HG02938 (cell line): ENCODE data around the gene OTUD5.
"Not testable (repeated sequence)": the region's sequence is repeated elsewhere in the genome, so short reads cannot be mapped to it uniquely, and the experiment has no call there.

ENCODE experiments used
- ATAC-seq: cut with Tn5 transposase; IDR thresholded peaks from one replicate; pipeline ENCODE4 v1.9.1; 2021; ENCODE audit warnings: mild to moderate bottlenecking, moderate library complexity; ENCODE audit not compliant: unreplicated experiment

OTUD5 gene, protein sequence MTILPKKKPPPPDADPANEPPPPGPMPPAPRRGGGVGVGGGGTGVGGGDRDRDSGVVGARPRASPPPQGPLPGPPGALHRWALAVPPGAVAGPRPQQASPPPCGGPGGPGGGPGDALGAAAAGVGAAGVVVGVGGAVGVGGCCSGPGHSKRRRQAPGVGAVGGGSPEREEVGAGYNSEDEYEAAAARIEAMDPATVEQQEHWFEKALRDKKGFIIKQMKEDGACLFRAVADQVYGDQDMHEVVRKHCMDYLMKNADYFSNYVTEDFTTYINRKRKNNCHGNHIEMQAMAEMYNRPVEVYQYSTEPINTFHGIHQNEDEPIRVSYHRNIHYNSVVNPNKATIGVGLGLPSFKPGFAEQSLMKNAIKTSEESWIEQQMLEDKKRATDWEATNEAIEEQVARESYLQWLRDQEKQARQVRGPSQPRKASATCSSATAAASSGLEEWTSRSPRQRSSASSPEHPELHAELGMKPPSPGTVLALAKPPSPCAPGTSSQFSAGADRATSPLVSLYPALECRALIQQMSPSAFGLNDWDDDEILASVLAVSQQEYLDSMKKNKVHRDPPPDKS

DNA sequence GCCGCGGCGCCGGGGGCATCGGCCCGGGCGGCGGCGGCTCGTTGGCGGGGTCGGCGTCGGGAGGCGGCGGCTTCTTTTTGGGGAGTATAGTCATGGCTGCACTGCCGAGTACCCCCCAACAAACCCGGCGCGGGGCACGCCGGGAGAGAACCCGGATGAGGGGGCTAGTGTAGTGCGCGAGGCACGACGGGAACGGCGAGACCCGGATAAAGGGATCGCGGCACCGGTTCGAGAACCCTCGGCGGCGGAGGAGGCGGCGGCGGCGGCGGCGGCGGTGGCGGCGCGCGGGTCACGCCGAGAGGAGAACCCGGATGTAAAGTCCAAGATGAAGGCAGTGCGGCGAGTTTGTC, at the start of gene OTUD5:
OTUD5 (minus strand) TSS at position 131 of the 350 bp plus-strand sequence; CDS start at position 94, 37 bp downstream.
- peak; percentile 18 for ATAC-seq

DNA sequence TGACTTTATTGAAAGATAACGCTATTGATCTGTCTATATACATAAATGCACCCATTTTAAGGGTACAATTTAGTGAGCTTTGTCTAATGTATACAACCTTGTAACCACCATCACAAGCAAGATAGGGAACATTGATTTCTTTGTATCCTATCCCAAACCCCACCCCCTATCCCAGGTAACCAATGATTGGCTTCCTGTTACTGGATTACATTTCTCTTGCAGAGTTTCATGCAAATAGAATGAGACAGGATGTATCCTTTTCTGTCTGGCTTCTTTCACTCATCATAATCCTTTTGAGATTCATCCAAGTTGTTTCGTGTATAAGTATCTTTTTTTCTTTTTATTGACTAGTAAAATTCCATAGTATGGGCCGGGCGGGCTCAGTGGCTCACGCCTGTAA, 46.3 kb upstream of the OTUD5 start:
- no peak for ATAC-seq

DNA sequence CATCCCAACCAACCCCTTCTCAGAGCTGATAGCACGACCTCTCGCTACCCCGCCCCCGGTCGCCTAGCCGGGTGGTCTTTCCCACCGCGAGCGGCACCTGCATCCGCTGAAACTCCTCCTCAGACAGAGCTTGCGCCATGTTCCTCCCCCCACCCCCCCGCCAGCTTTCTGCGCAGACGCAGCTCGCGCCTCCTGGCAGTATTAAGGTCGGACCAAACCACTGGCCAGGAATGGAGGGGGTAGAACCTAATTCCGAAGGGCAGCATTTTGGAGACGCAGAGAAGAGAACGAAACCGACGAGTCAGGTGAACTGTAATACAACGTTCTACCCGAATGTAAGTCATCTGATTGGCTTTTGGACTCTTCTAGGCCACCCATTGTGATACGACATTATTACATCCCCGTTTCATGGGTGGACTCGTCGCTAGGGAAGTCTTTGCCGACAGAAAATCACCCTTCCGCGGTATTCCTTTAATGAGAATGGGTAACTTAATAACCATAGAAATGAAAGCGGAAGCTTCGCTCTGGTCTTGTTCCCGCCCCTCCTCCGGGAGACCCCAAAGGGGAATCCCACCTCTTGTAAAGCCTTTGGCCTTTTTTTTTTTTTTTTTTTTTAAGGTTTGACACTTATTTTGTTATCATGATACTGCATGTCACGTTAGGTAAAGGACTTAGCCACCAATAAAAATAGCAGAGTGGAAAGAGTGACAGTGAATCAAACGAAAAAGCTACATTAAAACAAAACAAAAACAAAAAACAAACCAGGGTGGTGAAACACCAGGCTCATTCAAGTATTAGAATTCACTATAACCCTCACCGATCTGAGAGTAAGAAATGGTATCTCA, 44.9 kb upstream of the OTUD5 start, which contains the start of gene GRIPAP1:
GRIPAP1 (minus strand) TSS at position 174 of the 845 bp plus-strand sequence; CDS start at position 139, 35 bp downstream.
- ATAC-seq: peak; percentile 79

- ATAC-seq: peak; percentile 39
Measured at GRCh38 chrX:49001521-49002090, 44.2 kb upstream of the OTUD5 start.

DNA sequence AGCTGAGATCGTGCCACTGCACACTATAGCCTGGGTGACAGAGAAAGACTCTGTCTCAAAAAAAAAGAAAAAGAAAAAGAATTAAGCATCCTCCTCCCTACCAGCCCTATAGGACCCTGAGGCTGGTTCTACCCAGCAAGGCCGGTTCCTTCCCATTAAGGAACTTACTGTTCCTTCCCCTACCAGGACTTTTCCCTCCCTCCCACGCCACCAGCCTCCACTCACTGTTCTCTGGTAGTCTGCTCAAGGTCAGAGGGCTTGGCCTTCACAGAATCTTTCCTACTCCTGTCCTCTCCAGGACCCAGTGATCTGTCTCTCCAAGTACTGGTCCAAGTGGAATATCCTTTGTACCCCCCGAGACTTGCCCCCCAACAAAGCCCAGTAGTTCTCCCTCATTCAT, 43.2 kb upstream of the OTUD5 start:
- no peak for ATAC-seq

DNA sequence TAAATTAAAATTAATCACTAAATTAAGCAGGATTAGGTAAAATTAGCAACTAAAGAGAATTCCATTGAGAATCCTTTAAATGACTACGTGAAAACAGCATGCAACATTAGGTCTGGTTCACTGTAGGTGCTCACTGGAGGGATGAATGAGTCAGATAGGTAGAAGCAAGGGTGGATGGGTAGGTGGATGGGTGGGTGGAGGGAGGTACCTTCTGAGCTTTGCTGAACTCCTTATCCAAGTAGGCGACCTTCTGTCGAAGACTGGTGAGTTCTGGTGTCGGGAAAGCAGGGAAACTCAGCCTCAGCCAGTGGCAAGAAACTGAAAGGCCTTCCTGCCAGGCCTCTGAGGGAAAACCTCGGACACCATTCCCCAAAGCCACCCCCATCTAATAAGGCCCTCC, 41.6 kb upstream of the OTUD5 start:
- no peak for ATAC-seq

- ATAC-seq: no peak
Measured at GRCh38 chrX:48998391-48998790, 41.0 kb upstream of the OTUD5 start.

DNA sequence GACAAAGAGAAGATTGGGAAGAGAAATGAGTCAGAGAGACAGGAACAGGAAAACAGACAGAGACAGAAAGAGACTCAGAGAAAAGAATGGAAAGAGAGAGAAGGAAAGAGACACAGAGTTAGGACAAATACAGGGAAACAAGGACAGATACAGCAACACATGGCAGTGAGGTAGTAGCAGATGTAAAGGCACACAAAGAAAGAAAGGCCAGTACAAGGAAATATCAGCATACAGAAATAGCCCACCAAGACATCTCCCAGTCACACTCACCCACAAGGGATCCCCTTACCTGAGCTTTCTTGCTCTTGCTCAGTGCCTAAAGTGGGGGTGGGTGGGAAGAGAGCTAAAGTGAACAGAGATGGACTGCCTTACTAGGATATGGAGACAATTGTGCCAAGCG, 40.5 kb upstream of the OTUD5 start:
- ATAC-seq: no peak

- ATAC-seq: no peak
Measured at GRCh38 chrX:48997455-48997854, 40.0 kb upstream of the OTUD5 start.

DNA sequence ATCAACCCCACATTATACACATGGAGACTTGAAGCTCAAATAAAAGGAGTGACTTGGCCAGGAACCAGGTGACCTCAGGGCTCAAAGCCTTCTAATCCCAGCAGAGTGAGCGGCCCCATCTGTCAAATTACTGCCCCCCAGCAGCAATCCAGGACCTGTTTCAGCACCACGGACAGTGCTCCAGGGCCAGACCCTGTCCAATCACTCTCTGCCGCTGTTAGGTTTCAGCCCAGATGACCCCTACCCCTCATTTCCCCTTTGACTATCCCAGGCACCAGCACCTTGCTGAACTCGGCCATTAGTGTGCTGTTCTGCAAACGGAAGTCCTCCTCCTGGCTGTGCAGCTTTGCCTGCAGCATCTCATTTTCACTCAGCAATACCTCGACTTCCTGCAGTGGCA, 39.6 kb upstream of the OTUD5 start:
- ATAC-seq: no peak

DNA sequence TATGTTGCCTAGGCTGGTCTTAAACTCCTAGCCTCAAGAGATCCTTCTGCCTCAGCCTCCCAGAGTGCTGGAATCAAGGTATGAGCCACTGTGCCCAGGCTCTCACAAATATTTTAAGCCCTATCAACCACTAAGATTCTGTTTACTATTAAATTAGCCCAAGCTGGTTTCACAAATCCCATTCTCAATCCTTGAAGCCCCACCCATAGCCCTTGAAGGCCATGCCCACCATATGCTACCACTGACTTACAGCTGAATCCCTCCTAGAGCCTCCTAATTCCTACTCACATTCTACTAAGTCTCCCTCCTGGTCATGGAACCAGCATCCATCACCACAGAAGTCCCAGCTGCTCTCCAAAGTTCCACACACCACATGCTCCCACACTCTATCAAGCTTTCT, 34.9 kb upstream of the OTUD5 start:
- ATAC-seq: no peak

DNA sequence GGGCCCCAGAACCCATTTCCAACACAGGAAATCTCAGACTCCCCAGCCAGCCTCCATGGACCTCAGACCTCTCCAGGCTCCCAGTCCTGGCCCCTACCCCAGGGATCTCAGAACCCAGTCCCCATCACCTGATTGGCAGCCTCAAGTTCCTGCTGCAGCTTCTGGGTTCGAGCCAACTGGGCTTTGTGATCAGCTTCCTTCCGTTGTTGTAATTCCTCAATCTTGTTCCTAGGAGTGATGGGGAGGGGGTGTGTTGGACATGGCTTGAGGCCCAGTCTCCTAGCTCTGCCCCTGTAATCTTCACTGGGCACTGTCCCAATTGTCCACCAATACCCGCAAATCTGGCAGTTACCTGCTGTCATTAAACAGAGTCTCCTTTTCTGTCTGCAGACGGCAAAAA, 32.1 kb upstream of the OTUD5 start:
- ATAC-seq: no peak

- ATAC-seq: no peak
Measured at GRCh38 chrX:48983896-48984295, 26.5 kb upstream of the OTUD5 start.

GRCh38 chrX:48983081-48983480, 25.7 kb upstream of the OTUD5 start:
- no peak for ATAC-seq

DNA sequence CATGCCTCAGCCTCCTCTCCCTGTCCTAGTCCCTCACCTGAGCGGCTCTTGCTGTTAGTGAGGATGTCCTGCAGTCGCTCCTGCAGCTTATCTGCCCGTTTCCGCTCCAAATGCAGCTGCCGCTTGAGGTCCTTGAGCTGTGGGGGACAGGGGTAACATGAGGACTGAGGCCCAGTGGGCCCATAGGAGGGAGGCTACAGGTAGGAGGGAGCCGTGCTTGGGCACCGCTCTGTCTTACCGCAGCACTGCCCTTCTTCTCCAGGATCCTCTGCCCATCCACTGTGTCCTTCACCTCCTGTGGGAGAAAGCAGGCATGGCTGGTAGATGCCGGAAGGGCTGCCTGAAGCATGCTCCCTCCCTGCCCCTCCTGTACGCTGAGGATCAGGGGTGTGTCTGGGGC, 23.8 kb upstream of the OTUD5 start:
- ATAC-seq: no peak

- not testable (repeated sequence) for ATAC-seq
Measured at GRCh38 chrX:48980341-48980740, 22.9 kb upstream of the OTUD5 start.

- ATAC-seq: no peak
Measured at GRCh38 chrX:48978226-48978625, 20.8 kb upstream of the OTUD5 start.

- no peak for ATAC-seq
Measured at GRCh38 chrX:48976086-48976485, 18.7 kb upstream of the OTUD5 start.

DNA sequence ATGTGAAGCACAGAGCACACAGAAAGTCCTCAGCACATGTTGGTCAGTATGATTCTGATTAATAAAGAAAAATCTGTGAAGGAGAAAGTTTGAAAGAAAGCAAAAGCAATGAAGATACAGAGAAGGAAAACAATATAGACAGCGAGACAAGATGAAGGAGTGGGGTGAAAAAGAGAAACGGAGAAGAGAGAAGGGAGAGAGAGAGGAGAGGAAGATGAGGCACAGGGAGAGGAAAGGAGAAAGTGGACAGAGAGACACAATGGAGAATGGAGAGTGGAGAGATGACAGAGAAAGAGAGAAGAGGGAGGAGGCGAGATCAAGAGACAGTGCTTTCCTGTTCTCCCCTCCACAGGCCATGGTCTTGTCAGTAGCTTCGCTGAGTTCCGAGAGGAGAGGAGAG, 18.1 kb upstream of the OTUD5 start:
- no peak for ATAC-seq

DNA sequence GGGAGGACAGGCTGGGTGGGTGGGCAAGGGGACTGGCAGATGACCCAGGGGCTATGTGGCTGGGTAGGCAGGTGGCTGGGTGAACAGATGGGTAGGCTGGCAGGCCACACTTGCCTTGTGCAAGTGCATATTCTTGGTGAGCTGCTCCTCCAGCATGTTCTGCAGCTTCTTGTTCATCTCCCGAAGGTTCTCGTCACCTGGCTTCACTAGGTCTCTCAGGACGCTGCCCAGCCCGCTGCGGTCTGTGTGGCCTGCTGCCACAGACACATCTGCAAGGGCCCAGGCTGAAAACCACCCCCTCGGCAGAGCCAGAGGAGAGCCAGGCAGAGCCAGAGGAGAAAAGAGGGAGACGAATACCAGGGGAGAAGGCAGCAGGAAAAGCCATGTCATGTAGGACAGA, 17.6 kb upstream of the OTUD5 start:
- no peak for ATAC-seq

- no peak for ATAC-seq
Measured at GRCh38 chrX:48974574-48974973, 17.2 kb upstream of the OTUD5 start.
